Stomach (tissue), 4 donors: ENCODE data around the gene HECW1.

Experiments
- CTCF ChIP-seq, 7 experiments: fragments of 450-650 bp in 4 of 7; fragments of 200-600 bp in 3 of 7; sonication (generic) in 3 of 7; IDR thresholded peaks; one replicate each; pipeline ENCODE4 v1.5.1; 2016 to 2019; ENCODE audit warnings: antibody characterized with exemption in 7 of 7, control low read depth in 2 of 7, mild to moderate bottlenecking in 1 of 7
- EP300 ChIP-seq: sonication (generic); formaldehyde crosslinking; IDR thresholded peaks from one replicate; pipeline ENCODE4 v1.6.1; 2017; ENCODE audit warnings: antibody characterized with exemption
- POLR2A ChIP-seq, 4 donors: fragments of 450-650 bp; IDR thresholded peaks; one replicate each; pipeline ENCODE4 v1.6.1; 2016; ENCODE audit warnings: antibody characterized with exemption in 4 of 4, control low read depth in 2 of 4, mild to moderate bottlenecking in 1 of 4, moderate library complexity in 1 of 4
- POLR2AphosphoS5 ChIP-seq, 3 donors: sonication (generic); formaldehyde crosslinking; IDR thresholded peaks; one replicate each; pipeline ENCODE4 v1.6.1; 2016; ENCODE audit warnings: antibody characterized with exemption in 3 of 3

- TF ChIP-seq CTCF (IDR thresholded peaks at IDR 0.05) (no peak), POLR2A (IDR thresholded peaks at IDR 0.05) (no peak), POLR2AphosphoS5 (IDR thresholded peaks at IDR 0.05) (no peak), EP300 (no peak)
Measured at GRCh38 chr7:43465581-43466554, 353.4 kb downstream of the HECW1 start.
